Loucy (cell line): ENCODE results near the gene HUWE1.

Source experiments
- EZH2phosphoT487 ChIP-seq: fragments of 200-600 bp; IDR thresholded peaks from 2 replicates; pipeline ENCODE4 v1.6.1; 2018; ENCODE audit warnings: antibody characterized with exemption, mild to moderate bottlenecking, moderate library complexity, borderline replicate concordance
- TF ChIP-seq, protein P1 (sequence below): fragments of 200-600 bp; sonication (generic); conservative IDR thresholded peaks from 2 replicates; pipeline ENCODE4 v1.5.1; 2014; ENCODE audit warnings: mild to moderate bottlenecking, antibody characterized with exemption, low read length

DNA sequence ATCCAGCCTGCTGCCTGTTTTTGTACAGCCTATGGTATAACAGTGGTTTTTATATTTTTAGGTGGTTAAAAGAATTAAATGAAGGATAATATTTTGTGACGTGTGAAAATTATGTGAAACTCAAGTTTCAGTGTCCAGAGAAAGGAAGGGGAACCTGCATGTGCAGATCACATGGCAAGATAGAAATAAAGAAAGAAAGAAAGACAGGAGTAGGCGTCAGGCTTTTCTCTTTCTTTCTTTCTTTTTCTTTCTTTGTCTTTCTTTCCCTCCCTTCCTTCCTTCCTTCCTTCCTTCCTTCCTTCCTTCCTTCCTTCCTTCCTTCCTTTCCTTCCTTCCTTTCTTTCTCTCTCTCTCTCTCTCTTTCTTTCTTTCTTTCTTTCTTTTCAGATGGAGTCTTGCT lies 42.0 kb upstream of the HUWE1 start:
- no peak for TF ChIP-seq EZH2phosphoT487
- TF ChIP-seq, protein P1, sequence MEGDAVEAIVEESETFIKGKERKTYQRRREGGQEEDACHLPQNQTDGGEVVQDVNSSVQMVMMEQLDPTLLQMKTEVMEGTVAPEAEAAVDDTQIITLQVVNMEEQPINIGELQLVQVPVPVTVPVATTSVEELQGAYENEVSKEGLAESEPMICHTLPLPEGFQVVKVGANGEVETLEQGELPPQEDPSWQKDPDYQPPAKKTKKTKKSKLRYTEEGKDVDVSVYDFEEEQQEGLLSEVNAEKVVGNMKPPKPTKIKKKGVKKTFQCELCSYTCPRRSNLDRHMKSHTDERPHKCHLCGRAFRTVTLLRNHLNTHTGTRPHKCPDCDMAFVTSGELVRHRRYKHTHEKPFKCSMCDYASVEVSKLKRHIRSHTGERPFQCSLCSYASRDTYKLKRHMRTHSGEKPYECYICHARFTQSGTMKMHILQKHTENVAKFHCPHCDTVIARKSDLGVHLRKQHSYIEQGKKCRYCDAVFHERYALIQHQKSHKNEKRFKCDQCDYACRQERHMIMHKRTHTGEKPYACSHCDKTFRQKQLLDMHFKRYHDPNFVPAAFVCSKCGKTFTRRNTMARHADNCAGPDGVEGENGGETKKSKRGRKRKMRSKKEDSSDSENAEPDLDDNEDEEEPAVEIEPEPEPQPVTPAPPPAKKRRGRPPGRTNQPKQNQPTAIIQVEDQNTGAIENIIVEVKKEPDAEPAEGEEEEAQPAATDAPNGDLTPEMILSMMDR = no peak
